Esophagus muscularis mucosa (tissue), 4 donors: Measurements from ENCODE around the gene SDR39U1. TPM values are rescaled to one million over a fixed set of nuclear protein-coding genes. Genes with fewer than 3 reads are reported as not detected.

Experiments
- DNase-seq: peaks from one replicate; pipeline ENCODE4 v3.0.0-alpha.2; 2017; ENCODE audit errors: extremely low spot score
- H3K27ac ChIP-seq, 4 donors: fragments of 200-600 bp; sonication (generic); replicated peaks in 1 of 4; 1 replicate in 3 of 4; 2 replicates in 1 of 4; pipeline ENCODE4 v1.5.1; 2016 to 2019; ENCODE audit warnings: mild to moderate bottlenecking in 1 of 4
- H3K27me3 ChIP-seq, 4 donors: fragments of 200-600 bp; sonication (generic); one replicate each; pipeline versions ENCODE4 v1.5.1 to v1.6.0; 2016 to 2019
- H3K36me3 ChIP-seq, 4 donors: fragments of 200-600 bp; sonication (generic); one replicate each; pipeline ENCODE4 v1.5.1; 2016 to 2019
- H3K4me1 ChIP-seq, 4 donors: fragments of 200-600 bp; sonication (generic); one replicate each; pipeline ENCODE4 v1.5.1; 2016 to 2019
- H3K4me3 ChIP-seq, 4 donors: fragments of 200-600 bp; sonication (generic); 1 replicate in 2 of 4; 2 replicates in 2 of 4; pipeline ENCODE4 v1.5.1; 2016 to 2019; ENCODE audit warnings: mild to moderate bottlenecking in 4 of 4, moderate library complexity in 1 of 4
- H3K9me3 ChIP-seq, 4 donors: fragments of 200-600 bp; sonication (generic); 1 replicate in 3 of 4; 2 replicates in 1 of 4; pipeline ENCODE4 v1.5.1; 2016 to 2019
- EP300 ChIP-seq: sonication (generic); formaldehyde crosslinking; IDR thresholded peaks from one replicate; pipeline ENCODE4 v1.6.1; 2017; ENCODE audit warnings: antibody characterized with exemption
- POLR2A ChIP-seq: fragments of 450-650 bp; IDR thresholded peaks from one replicate; pipeline ENCODE4 v1.6.1; 2017; ENCODE audit warnings: antibody characterized with exemption, moderate library complexity, mild to moderate bottlenecking, low read depth
- POLR2AphosphoS5 ChIP-seq, 2 donors: sonication (generic); formaldehyde crosslinking; IDR thresholded peaks; one replicate each; pipeline ENCODE4 v1.6.1; 2017; ENCODE audit warnings: antibody characterized with exemption in 2 of 2
- WGBS: methylation state at CpG from one replicate; pipeline ENCODE4 v1.1.5; 2018; 5-methylcytosine and 5-hydroxymethylcytosine counted together
- intact Hi-C: fragments of 100-400 bp; cut with DNase I; formaldehyde crosslinking; loops from one replicate; pipeline ENCODE4 v1.15.1; 2023
- total RNA-seq, 4 donors: library from RNA; depleted of rRNA; stranded (reverse); fragments of >200 nt; gene quantifications; one replicate each; pipeline versions ENCODE4 v1.1.0 to v1.2.1, GENCODE V29; 2016
- TF ChIP-seq, protein P1 (sequence below), 3 experiments: fragments of 200-600 bp in 2 of 3; fragments of 450-650 bp in 1 of 3; sonication (generic) in 2 of 3; IDR thresholded peaks; one replicate each; pipeline ENCODE4 v1.5.1; 2017 to 2019; ENCODE audit warnings: antibody characterized with exemption in 3 of 3, mild to moderate bottlenecking in 2 of 3, moderate library complexity in 1 of 3

SDR39U1 gene
- total RNA-seq, 4 donors from 2014 or later = 23.9 to 48.6 (median 33.5) TPM

GRCh38 chr14:24422261-24422660 lies 20.3 kb downstream of the SDR39U1 start:
- WGBS = 60% methylated on average over 4 of the region's 4 CpGs
- intact Hi-C loops = no loop called here

DNA sequence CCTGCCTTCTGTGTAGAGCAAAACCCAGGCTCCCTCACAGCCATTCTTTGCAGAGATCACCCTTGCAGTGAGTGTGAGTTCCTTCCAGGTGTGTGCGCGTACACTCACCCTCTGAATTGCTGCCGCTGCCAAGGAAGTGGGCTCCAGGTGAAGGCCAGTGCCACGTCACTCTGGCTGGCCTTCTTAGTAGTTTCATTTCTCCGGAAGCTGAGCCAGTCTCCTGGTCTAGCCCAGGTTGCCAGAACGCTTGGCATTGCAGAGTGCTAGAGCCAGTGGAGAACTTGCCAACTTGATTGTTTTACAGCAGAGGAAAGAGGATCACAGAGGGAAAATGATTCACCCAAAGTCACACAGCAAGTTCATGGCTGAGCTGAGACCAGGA lies 24.1 kb downstream of the SDR39U1 start:
- Histone ChIP-seq H3K27ac (no peak overlapping the region), H3K4me3 (no peak overlapping the region), H3K4me1 (peaks cover 0 to 17% (median 9%) of the 10 kb centered on the region in 4 donors), H3K36me3 (peaks cover 8 to 24% (median 23%) of the 10 kb centered on the region in 4 donors), H3K9me3 (no peaks in the 10 kb centered on the region), H3K27me3 (peaks cover 0 to 15% (median 0%) of the 10 kb centered on the region in 4 donors)
- WGBS = 76% methylated on average over 6 of the region's 6 CpGs
- TF ChIP-seq EP300 (no peak), POLR2AphosphoS5 (IDR thresholded peaks at IDR 0.05) (no peak), POLR2A (no peak)
- TF ChIP-seq, protein P1, sequence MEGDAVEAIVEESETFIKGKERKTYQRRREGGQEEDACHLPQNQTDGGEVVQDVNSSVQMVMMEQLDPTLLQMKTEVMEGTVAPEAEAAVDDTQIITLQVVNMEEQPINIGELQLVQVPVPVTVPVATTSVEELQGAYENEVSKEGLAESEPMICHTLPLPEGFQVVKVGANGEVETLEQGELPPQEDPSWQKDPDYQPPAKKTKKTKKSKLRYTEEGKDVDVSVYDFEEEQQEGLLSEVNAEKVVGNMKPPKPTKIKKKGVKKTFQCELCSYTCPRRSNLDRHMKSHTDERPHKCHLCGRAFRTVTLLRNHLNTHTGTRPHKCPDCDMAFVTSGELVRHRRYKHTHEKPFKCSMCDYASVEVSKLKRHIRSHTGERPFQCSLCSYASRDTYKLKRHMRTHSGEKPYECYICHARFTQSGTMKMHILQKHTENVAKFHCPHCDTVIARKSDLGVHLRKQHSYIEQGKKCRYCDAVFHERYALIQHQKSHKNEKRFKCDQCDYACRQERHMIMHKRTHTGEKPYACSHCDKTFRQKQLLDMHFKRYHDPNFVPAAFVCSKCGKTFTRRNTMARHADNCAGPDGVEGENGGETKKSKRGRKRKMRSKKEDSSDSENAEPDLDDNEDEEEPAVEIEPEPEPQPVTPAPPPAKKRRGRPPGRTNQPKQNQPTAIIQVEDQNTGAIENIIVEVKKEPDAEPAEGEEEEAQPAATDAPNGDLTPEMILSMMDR (IDR thresholded peaks at IDR 0.05) = no peak
- DNase-seq = no peak
- intact Hi-C loops = no loop called here

More at GRCh38 chr14:24422261-24422660, 20.3 kb downstream of the SDR39U1 start:
- Histone ChIP-seq H3K27ac (no peak overlapping the region), H3K27me3 (peaks cover 0 to 15% (median 0%) of the 10 kb centered on the region in 4 donors), H3K9me3 (no peaks in the 10 kb centered on the region), H3K36me3 (no peaks in the 10 kb centered on the region), H3K4me3 (no peak overlapping the region), H3K4me1 (peaks cover 12 to 23% (median 16%) of the 10 kb centered on the region in 4 donors)
- no peak for TF ChIP-seq EP300
- no peak for TF ChIP-seq POLR2A
- TF ChIP-seq POLR2AphosphoS5 (IDR thresholded peaks at IDR 0.05) = no peak
- TF ChIP-seq, protein P1 (IDR thresholded peaks at IDR 0.05) = no peak
- DNase-seq = no peak

GRCh38 chr14:24417832-24418491 lies 24.6 kb downstream of the SDR39U1 start:
- WGBS = 74% methylated on average over 6 of the region's 6 CpGs
- Histone ChIP-seq H3K4me3 (no peak overlapping the region), H3K36me3 (peaks cover 8 to 29% (median 28%) of the 10 kb centered on the region in 4 donors), H3K27me3 (peaks cover 0 to 15% (median 0%) of the 10 kb centered on the region in 4 donors), H3K4me1 (peaks cover 0 to 17% (median 9%) of the 10 kb centered on the region in 4 donors), H3K27ac (no peak overlapping the region), H3K9me3 (no peaks in the 10 kb centered on the region)
- DNase-seq = no peak
- TF ChIP-seq, protein P1 (IDR thresholded peaks at IDR 0.05) = no peak
- TF ChIP-seq POLR2A (no peak), EP300 (no peak), POLR2AphosphoS5 (IDR thresholded peaks at IDR 0.05) (no peak)
- intact Hi-C loops = no loop called here

- no peak overlapping the region for H3K27ac ChIP-seq
- WGBS = 75% methylated on average over 12 of the region's 16 CpGs
- no peak for DNase-seq
- intact Hi-C loops = no loop called here
- H3K27me3 ChIP-seq = peaks cover 0 to 15% (median 0%) of the 10 kb centered on the region in 4 donors
- peaks cover 4 to 17% (median 9%) of the 10 kb centered on the region in 4 donors for H3K4me1 ChIP-seq
- H3K36me3 ChIP-seq = peaks cover 8 to 38% (median 33%) of the 10 kb centered on the region in 4 donors
- no peak for TF ChIP-seq POLR2AphosphoS5 (IDR thresholded peaks at IDR 0.05)
- H3K9me3 ChIP-seq = no peaks in the 10 kb centered on the region
- H3K4me3 ChIP-seq = no peak overlapping the region
Observed at GRCh38 chr14:24416932-24417619, 25.5 kb downstream of the SDR39U1 start.

DNA sequence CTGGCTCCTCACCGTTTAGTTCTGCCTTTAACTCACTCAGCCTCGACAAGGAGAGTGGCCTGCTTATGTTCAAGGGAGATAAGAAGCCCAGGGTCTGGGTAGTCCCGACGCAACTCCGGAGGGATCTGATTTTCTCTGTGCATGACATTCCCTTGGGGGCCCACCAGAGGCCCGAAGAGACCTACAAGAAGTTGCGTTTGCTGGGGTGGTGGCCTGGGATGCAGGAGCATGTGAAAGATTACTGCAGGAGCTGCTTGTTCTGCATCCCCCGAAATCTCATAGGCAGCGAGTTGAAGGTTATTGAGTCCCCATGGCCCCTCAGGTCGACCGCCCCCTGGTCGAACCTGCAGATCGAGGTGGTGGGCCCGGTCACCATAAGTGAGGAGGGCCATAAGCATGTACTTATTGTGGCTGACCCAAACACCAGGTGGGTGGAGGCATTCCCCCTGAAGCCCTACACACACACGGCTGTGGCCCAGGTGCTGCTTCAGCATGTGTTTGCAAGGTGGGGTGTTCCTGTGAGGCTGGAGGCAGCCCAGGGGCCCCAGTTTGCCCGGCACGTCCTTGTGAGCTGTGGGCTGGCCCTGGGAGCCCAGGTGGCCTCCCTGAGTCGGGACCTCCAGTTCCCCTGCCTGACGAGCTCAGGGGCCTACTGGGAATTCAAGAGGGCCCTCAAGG lies 26.2 kb downstream of the SDR39U1 start:
- peaks cover 8 to 44% (median 38%) of the 10 kb centered on the region in 4 donors for H3K36me3 ChIP-seq
- H3K27me3 ChIP-seq = peaks cover 0 to 15% (median 0%) of the 10 kb centered on the region in 4 donors
- no peaks in the 10 kb centered on the region for H3K9me3 ChIP-seq
- H3K4me1 ChIP-seq = peaks cover 8 to 17% (median 12%) of the 10 kb centered on the region in 4 donors
- TF ChIP-seq, protein P1 (IDR thresholded peaks at IDR 0.05) = no peak
- TF ChIP-seq POLR2AphosphoS5 (IDR thresholded peaks at IDR 0.05) = no peak
- no peak for TF ChIP-seq EP300
- TF ChIP-seq POLR2A = no peak
- intact Hi-C loops = no loop called here
- 65% methylated on average over 6 of the region's 19 CpGs for WGBS
- H3K4me3 ChIP-seq = no peak overlapping the region
- no peak for DNase-seq
- no peak overlapping the region for H3K27ac ChIP-seq
